Measurements from ENCODE around the gene SMG6.

- no peak for TF ChIP-seq CTCF (IDR thresholded peaks at IDR 0.05)
- TF ChIP-seq POLR2A (IDR thresholded peaks at IDR 0.05) = no peak
Observed at GRCh38 chr17:2158396-2158780, 145.2 kb downstream of the SMG6 start.

Data from uterus (tissue), 2 donors.